Limb (tissue), 2 donors: ENCODE data around the gene FSIP1.

Source experiments
- DNase-seq, 2 donors: peaks; one replicate each; pipeline ENCODE4 v3.0.0-alpha.2; 2016; ENCODE audit errors: extremely low spot score in 2 of 2

FSIP1 gene

GRCh38 chr15:39761006-39761405, 21.6 kb downstream of the FSIP1 start:
- DNase-seq, result no peak

- peak in 1 of 2 donors; percentile 94 for DNase-seq
These were observed 25.7 kb downstream of the FSIP1 start for GRCh38 chr15:39756806-39757522.

- peak in 1 of 2 donors; percentile 72 for DNase-seq
These were observed 29.6 kb downstream of the FSIP1 start for GRCh38 chr15:39752991-39753390.

- DNase-seq, result no peak
These were observed 30.4 kb downstream of the FSIP1 start for GRCh38 chr15:39752246-39752645.

GRCh38 chr15:39748276-39748675, 34.4 kb downstream of the FSIP1 start:
- no peak for DNase-seq

- DNase-seq, result no peak
These were observed 35.3 kb downstream of the FSIP1 start for GRCh38 chr15:39747326-39747725.

GRCh38 chr15:39746714-39747276, 35.8 kb downstream of the FSIP1 start:
- DNase-seq, result no peak

- no peak for DNase-seq
These were observed 36.5 kb downstream of the FSIP1 start for GRCh38 chr15:39746176-39746575.

GRCh38 chr15:39745415-39745814, 37.2 kb downstream of the FSIP1 start:
- no peak for DNase-seq

- DNase-seq, result no peak
These were observed 38.1 kb downstream of the FSIP1 start for GRCh38 chr15:39744334-39745103.

- DNase-seq, result no peak
These were observed 39.0 kb downstream of the FSIP1 start for GRCh38 chr15:39743611-39744010.

GRCh38 chr15:39741258-39741657, 41.4 kb downstream of the FSIP1 start:
- no peak for DNase-seq

GRCh38 chr15:39738998-39739397, 43.6 kb downstream of the FSIP1 start:
- DNase-seq, result no peak

- DNase-seq, result no peak
These were observed 45.5 kb downstream of the FSIP1 start for GRCh38 chr15:39737196-39737550.

GRCh38 chr15:39736412-39737195, 46.0 kb downstream of the FSIP1 start:
- peak in 1 of 2 donors; percentile 42 for DNase-seq

GRCh38 chr15:39735120-39735717, 47.4 kb downstream of the FSIP1 start:
- no peak for DNase-seq

- DNase-seq, result no peak
These were observed 51.4 kb downstream of the FSIP1 start for GRCh38 chr15:39731266-39731665.

GRCh38 chr15:39730552-39730951, 52.1 kb downstream of the FSIP1 start:
- DNase-seq, result no peak

- DNase-seq, result no peak
These were observed 53.1 kb downstream of the FSIP1 start for GRCh38 chr15:39729500-39729899.

GRCh38 chr15:39728845-39729244, 53.8 kb downstream of the FSIP1 start:
- DNase-seq, result no peak

- DNase-seq, result no peak
These were observed 60.7 kb downstream of the FSIP1 start for GRCh38 chr15:39721893-39722292.
